ENCODE measurements around the gene UFD1. TPM values are rescaled to one million over a fixed set of nuclear protein-coding genes. Genes with fewer than 3 reads are reported as not detected.

UFD1 gene
- total RNA-seq, 1 donor from 2014 or later: 48.0 TPM

- H3K4me3 Mint-ChIP-seq (ENCODE audit: unreplicated experiment): no peak overlapping the region
- no peaks in the 10 kb centered on the region for H3K36me3 Mint-ChIP-seq (ENCODE audit: unreplicated experiment)
- peaks cover 9% of the 10 kb centered on the region for H3K27me3 Mint-ChIP-seq (ENCODE audit: unreplicated experiment)
- DNase-seq: no peak
- H3K4me1 Mint-ChIP-seq (ENCODE audit: low read depth, unreplicated experiment): peaks cover 8% of the 10 kb centered on the region
- no peak overlapping the region for H3K27ac Mint-ChIP-seq (ENCODE audit: unreplicated experiment)
- TF ChIP-seq CTCF (IDR thresholded peaks at IDR 0.05; ENCODE audit: partially characterized antibody, unreplicated experiment): no peak
- peaks cover 2% of the 10 kb centered on the region for H3K9me3 Mint-ChIP-seq (ENCODE audit: unreplicated experiment)
These were observed 23.0 kb upstream of the UFD1 start for GRCh38 chr22:19501897-19502447.

- H3K4me3 Mint-ChIP-seq (ENCODE audit: unreplicated experiment): no peak overlapping the region
- no peaks in the 10 kb centered on the region for H3K4me1 Mint-ChIP-seq (ENCODE audit: low read depth, unreplicated experiment)
- no peak for DNase-seq
- H3K36me3 Mint-ChIP-seq (ENCODE audit: unreplicated experiment): no peaks in the 10 kb centered on the region
- peaks cover 6% of the 10 kb centered on the region for H3K27me3 Mint-ChIP-seq (ENCODE audit: unreplicated experiment)
- H3K9me3 Mint-ChIP-seq (ENCODE audit: unreplicated experiment): peaks cover 2% of the 10 kb centered on the region
- no peak for TF ChIP-seq CTCF (IDR thresholded peaks at IDR 0.05; ENCODE audit: partially characterized antibody, unreplicated experiment)
- no peak overlapping the region for H3K27ac Mint-ChIP-seq (ENCODE audit: unreplicated experiment)
These were observed 20.9 kb upstream of the UFD1 start for GRCh38 chr22:19499880-19500242.

GRCh38 chr22:19499236-19499879, 20.4 kb upstream of the UFD1 start:
- DNase-seq: no peak
- no peak overlapping the region for H3K4me3 Mint-ChIP-seq (ENCODE audit: unreplicated experiment)
- H3K27ac Mint-ChIP-seq (ENCODE audit: unreplicated experiment): no peak overlapping the region
- peaks cover 6% of the 10 kb centered on the region for H3K27me3 Mint-ChIP-seq (ENCODE audit: unreplicated experiment)
- TF ChIP-seq CTCF (IDR thresholded peaks at IDR 0.05; ENCODE audit: partially characterized antibody, unreplicated experiment): no peak
- H3K4me1 Mint-ChIP-seq (ENCODE audit: low read depth, unreplicated experiment): no peaks in the 10 kb centered on the region
- no peaks in the 10 kb centered on the region for H3K36me3 Mint-ChIP-seq (ENCODE audit: unreplicated experiment)
- H3K9me3 Mint-ChIP-seq (ENCODE audit: unreplicated experiment): peaks cover 2% of the 10 kb centered on the region

GRCh38 chr22:19498866-19499190, 19.8 kb upstream of the UFD1 start:
- DNase-seq: no peak
- TF ChIP-seq CTCF (IDR thresholded peaks at IDR 0.05; ENCODE audit: partially characterized antibody, unreplicated experiment): no peak
- H3K4me3 Mint-ChIP-seq (ENCODE audit: unreplicated experiment): no peak overlapping the region
- H3K27me3 Mint-ChIP-seq (ENCODE audit: unreplicated experiment): peaks cover 6% of the 10 kb centered on the region
- H3K27ac Mint-ChIP-seq (ENCODE audit: unreplicated experiment): no peak overlapping the region
- no peaks in the 10 kb centered on the region for H3K4me1 Mint-ChIP-seq (ENCODE audit: low read depth, unreplicated experiment)
- no peaks in the 10 kb centered on the region for H3K36me3 Mint-ChIP-seq (ENCODE audit: unreplicated experiment)
- peaks cover 2% of the 10 kb centered on the region for H3K9me3 Mint-ChIP-seq (ENCODE audit: unreplicated experiment)

GRCh38 chr22:19498154-19498865, 19.3 kb upstream of the UFD1 start:
- H3K4me3 Mint-ChIP-seq (ENCODE audit: unreplicated experiment): no peak overlapping the region
- peaks cover 2% of the 10 kb centered on the region for H3K9me3 Mint-ChIP-seq (ENCODE audit: unreplicated experiment)
- peaks cover 6% of the 10 kb centered on the region for H3K27me3 Mint-ChIP-seq (ENCODE audit: unreplicated experiment)
- TF ChIP-seq CTCF (IDR thresholded peaks at IDR 0.05; ENCODE audit: partially characterized antibody, unreplicated experiment): no peak
- H3K4me1 Mint-ChIP-seq (ENCODE audit: low read depth, unreplicated experiment): no peaks in the 10 kb centered on the region
- DNase-seq: no peak
- no peaks in the 10 kb centered on the region for H3K36me3 Mint-ChIP-seq (ENCODE audit: unreplicated experiment)
- no peak overlapping the region for H3K27ac Mint-ChIP-seq (ENCODE audit: unreplicated experiment)

Measured in glutamatergic neuron (in vitro differentiated cells).